WTC11 (cell line): ENCODE results near the gene GART.

Experiments
- CTCF ChIP-seq: fragments of 200-600 bp; IDR thresholded peaks from 2 replicates; pipeline ENCODE4 v1.8.0; 2022; ENCODE audit warnings: antibody characterized with exemption
- EMX1 ChIP-seq: fragments of 250-450 bp; sonication (Bioruptor Pico); IDR thresholded peaks from 2 replicates; pipeline ENCODE4 v1.8.0; 2021; ENCODE audit warnings: mild to moderate bottlenecking
- ESRRA ChIP-seq: sonication (generic); formaldehyde crosslinking; IDR thresholded peaks from 2 replicates; pipeline ENCODE4 v1.8.1; 2022; ENCODE audit warnings: mild to moderate bottlenecking, missing genetic modification reagents, borderline replicate concordance
- FOXP1 ChIP-seq: sonication (generic); formaldehyde crosslinking; IDR thresholded peaks from 2 replicates; pipeline ENCODE4 v1.8.0; 2022; ENCODE audit warnings: missing genetic modification reagents, mild to moderate bottlenecking, moderate library complexity, borderline replicate concordance
- USF2 ChIP-seq: sonication (generic); formaldehyde crosslinking; IDR thresholded peaks from 2 replicates; pipeline ENCODE4 v1.8.1; 2023; ENCODE audit warnings: mild to moderate bottlenecking, missing genetic modification reagents, moderate library complexity
- ZNF416 ChIP-seq: fragments of 250-450 bp; sonication (Bioruptor Pico); IDR thresholded peaks from 2 replicates; pipeline ENCODE4 v1.9.0; 2021; ENCODE audit warnings: mild to moderate bottlenecking, inconsistent platforms

- TF ChIP-seq ZNF416 (CRISPR knock-in tag) (no peak), CTCF (no peak), USF2 (CRISPR knock-in tag) (no peak), FOXP1 (CRISPR knock-in tag) (no peak), ESRRA (CRISPR knock-in tag) (no peak), EMX1 (CRISPR knock-in tag) (no peak)
These were observed 49.3 kb downstream of the GART start for GRCh38 chr21:33492571-33492970.
